ENCODE measurements around the gene UQCC3.
"Not testable (repeated sequence)": the region's sequence is repeated elsewhere in the genome, so short reads cannot be mapped to it uniquely, and the experiment has no call there.

UQCC3 gene

DNA sequence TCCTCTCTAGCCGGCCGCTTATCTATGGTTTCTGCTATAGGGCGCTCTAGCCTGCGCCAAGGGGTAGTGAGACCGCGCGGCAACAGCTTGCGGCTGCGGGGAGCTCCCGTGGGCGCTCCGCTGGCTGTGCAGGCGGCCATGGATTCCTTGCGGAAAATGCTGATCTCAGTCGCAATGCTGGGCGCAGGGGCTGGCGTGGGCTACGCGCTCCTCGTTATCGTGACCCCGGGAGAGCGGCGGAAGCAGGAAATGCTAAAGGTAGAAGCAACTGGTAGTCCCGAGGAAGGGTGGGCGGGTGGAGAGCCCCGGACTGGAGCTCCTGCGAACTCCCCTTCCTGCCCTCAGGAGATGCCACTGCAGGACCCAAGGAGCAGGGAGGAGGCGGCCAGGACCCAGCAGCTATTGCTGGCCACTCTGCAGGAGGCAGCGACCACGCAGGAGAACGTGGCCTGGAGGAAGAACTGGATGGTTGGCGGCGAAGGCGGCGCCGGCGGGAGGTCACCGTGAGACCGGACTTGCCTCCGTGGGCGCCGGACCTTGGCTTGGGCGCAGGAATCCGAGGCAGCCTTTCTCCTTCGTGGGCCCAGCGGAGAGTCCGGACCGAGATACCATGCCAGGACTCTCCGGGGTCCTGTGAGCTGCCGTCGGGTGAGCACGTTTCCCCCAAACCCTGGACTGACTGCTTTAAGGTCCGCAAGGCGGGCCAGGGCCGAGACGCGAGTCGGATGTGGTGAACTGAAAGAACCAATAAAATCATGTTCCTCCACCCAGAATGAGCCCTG, at the start of gene UQCC3, which contains the start of gene LBHD1:
Gene UQCC3, plus strand, starts transcription at position 66 of the 782 bp plus-strand sequence. Its CDS starts 73 bp downstream, at position 139.
Gene LBHD1, minus strand, starts transcription at position 660 of the 782 bp plus-strand sequence. CDS start 2,236 bp downstream, outside the sequence.
- DNase-seq (ENCODE audit: low read depth in 2 of 2), result peak; percentile 63 to 67

- no peak for DNase-seq (ENCODE audit: low read depth in 2 of 2)
Observed at GRCh38 chr11:62622476-62623089, 48.9 kb upstream of the UQCC3 start.

DNA sequence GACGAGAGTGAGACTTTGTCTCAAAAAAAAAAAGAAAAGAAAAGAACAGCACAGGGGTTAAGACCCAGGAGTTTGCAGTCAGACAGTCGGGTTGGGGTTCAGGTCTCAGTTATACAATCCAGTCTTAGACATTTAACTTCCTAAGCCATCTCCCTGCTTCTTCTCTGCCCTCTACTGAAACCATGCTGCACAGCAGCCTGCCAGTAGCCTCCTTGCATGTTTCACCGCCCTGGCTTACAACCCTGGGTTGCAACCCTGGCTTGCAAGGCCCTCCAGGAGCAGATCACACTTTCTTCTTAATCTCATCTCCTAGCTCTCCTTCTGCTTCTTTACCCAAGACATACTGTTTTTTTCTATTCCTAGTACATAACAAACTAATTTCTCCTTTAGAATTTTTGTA, 43.8 kb upstream of the UQCC3 start:
- no peak for DNase-seq (ENCODE audit: low read depth in 2 of 2)

GRCh38 chr11:62632492-62632891, 39.0 kb upstream of the UQCC3 start:
- DNase-seq (ENCODE audit: low read depth in 2 of 2), result no peak

GRCh38 chr11:62644220-62644619, 27.3 kb upstream of the UQCC3 start:
- no peak for DNase-seq (ENCODE audit: low read depth in 2 of 2)

GRCh38 chr11:62645671-62645945, 25.9 kb upstream of the UQCC3 start:
- no peak for DNase-seq (ENCODE audit: low read depth in 2 of 2)

DNA sequence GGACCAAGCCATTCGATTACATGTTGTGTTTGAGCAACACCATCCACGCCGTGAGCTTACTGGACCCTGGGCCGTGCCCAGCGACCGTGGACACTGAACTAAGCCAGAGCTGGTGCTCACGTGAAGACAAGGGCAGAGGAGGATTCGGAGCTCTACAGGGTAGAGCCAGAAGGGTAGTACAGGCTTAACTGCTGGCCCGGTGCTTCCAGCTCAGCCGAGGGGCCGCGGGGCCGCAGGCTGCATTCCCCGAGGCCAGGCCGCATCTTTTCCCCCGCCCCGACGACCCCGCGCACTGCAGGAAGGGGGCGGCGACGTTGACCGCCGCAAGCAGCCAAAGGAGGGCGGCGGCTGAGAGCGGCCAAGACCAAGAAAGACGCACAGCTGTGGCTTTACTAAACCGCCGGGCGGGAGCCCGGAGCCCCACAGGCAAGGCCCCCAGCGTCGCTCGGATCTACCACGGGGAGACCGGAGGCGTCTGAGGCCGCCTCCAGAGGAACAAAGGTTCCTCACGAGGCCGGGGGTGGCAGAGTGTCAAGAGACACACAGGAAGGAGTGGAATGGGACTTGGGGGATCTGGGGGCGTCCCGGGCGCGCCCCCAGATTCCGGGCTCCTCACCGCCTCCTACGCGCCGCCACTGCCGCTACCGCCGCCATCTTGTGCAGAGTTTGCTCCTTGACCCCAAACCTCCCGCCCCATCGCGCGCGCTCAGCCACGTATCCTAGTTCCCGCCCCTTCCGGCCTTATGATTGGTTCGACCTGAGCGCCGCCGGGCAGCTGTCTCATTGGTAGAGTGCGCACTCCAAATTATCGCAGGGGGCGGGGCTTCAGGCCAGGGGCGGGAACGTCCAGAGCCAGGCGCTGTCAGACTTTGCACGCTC, 25.3 kb upstream of the UQCC3 start, which contains the start of gene GANAB:
Gene GANAB, minus strand, starts transcription at position 668 of the 879 bp plus-strand sequence. Its CDS starts 14 bp downstream, at position 654.
- peak; percentile 99 for DNase-seq (ENCODE audit: low read depth in 2 of 2)

GRCh38 chr11:62646825-62647608, 24.5 kb upstream of the UQCC3 start:
- no peak for DNase-seq (ENCODE audit: low read depth in 2 of 2)

- DNase-seq (ENCODE audit: low read depth in 2 of 2), result no peak
Observed at GRCh38 chr11:62647609-62648005, 23.9 kb upstream of the UQCC3 start.

DNA sequence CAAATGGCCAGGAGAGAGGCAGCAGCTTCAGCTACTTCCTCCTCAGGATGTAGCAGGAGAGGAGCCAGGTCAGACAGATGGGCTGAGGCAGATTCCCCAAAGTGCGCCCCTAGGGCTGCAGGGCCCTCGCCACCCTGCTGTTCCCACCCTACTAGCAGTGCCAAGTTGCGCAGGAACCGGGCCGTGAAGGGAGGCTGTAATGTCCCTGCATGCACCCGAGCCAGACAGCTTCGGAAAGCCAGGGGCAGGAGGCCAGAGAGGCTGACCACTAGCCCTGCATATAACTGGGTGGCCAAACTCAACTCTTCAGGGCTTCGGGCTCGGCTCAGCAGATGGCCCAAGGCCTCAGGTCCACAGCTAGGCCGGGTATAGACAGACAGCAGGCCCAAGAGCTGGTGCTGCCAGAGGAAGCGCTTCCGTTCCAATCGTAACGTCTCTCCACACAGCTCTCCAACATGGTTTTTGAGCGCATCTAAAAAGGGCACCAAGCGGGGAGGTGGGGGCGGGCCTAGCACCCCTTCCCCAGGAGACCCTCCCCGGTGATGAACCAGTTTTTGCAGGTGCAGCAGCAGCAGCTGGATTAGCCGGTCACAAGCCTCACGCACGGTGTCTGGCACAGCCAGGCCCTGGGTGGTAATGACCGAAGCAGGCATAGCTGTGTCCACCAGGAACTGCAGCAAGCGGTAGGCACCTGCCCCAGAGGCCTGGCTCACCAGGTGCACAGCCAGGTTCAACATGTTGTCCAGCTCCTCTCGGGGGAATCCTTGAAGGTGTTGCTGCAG, 23.1 kb upstream of the UQCC3 start:
- DNase-seq (ENCODE audit: low read depth in 2 of 2), result no peak

DNA sequence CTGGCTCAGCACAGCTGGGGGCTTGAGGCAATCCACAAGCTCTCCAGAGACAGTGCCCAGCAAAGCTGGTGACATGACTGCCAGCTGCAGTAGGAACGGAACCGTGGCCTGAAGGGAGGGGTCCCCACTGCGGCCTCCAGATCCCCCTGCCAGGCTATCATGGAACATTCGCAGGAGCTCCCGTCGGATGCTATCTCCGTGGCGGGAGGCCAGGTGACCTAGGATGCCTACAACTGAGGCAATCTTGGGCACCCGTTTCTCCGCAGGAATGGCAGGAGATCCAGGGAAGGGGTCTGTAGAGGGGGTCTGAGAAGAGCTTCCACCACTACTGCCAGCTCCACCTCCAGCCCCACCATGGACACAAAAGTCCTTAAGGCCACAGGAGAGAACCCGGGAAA, 22.5 kb upstream of the UQCC3 start:
- DNase-seq (ENCODE audit: low read depth in 2 of 2), result no peak

- DNase-seq (ENCODE audit: low read depth in 2 of 2), result no peak
Observed at GRCh38 chr11:62649486-62649885, 22.0 kb upstream of the UQCC3 start.

DNA sequence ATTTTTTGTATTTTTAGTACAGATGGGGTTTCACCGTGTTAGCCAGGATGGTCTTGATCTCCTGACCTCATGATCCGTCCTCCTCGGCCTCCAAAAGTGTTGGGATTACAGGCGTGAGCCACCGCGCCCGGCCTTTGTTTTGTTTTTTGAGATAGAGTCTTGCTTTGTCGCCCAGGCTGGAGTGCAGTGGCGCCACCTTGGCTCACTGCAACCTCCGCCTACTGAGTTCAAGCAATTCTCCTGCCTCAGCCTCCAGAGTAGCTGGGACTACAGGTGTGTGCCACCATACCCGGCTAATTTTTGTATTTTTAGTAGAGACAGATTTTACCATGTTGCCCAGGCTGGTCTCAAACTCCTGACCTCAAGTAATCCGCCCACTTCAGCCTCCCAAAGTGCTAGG, 21.2 kb upstream of the UQCC3 start:
- DNase-seq (ENCODE audit: low read depth in 2 of 2), result not testable (repeated sequence)

DNA sequence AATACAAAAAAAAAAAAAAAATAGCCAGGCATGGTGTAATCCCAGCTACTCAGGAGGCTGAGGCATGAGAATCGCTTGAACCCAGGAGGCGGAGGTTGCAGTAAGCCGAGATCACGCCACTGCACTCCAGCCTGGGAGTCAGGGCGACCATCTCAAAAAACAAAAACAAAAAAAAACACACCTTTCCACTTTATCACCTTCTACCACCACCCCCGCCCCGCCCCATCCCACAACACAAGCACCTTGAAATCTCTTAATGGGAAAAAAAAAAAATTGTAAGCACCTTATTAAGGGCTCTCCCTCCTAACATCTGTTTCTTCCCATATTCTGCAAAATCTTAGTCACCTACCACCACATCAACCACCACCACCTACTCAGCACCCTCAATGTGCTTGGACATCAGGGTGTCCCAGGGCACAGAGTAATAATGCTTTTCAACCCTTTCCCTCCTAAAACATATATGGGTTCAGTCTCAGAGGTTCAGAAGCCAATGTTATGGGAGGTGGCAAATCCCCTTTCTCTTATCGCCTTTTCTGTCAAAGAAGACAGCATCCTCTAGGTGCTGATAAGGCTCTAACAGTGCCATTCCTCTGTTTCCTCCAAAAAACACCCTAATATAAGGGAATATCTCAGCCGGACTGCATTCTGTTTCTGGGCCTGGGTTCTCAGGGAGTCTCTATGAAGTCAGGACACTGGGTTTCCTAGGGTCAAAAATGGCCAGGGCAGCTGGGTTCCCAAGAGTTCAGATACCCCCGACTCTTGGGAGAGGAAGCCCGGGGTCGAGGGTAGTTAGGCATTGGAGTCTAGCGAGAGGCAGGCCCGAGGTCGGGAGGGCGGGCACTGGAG, 19.1 kb upstream of the UQCC3 start:
- DNase-seq (ENCODE audit: low read depth in 2 of 2), result no peak

DNA sequence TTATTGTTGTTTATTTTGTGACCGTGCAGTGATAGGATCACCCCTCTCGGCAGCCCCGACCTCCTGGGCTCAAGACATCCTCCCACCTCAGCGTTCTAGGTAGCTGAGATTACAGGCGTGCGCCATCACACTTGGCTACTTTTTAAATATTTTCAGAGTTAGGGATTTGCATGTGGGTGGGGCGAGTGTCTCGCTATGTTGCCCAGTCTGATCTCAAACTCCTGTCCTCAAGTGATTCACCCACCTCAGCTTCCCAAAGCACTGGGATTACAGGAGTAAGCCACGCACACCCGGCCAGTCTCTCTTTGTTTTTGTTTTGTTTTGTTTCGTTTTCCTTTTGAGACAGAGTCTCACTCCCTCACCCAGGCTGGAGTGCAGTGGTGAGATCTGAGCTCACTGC, 17.2 kb upstream of the UQCC3 start:
- no peak for DNase-seq (ENCODE audit: low read depth in 2 of 2)

GRCh38 chr11:62656796-62657429, 14.6 kb upstream of the UQCC3 start:
- DNase-seq (ENCODE audit: low read depth in 2 of 2), result no peak

DNA sequence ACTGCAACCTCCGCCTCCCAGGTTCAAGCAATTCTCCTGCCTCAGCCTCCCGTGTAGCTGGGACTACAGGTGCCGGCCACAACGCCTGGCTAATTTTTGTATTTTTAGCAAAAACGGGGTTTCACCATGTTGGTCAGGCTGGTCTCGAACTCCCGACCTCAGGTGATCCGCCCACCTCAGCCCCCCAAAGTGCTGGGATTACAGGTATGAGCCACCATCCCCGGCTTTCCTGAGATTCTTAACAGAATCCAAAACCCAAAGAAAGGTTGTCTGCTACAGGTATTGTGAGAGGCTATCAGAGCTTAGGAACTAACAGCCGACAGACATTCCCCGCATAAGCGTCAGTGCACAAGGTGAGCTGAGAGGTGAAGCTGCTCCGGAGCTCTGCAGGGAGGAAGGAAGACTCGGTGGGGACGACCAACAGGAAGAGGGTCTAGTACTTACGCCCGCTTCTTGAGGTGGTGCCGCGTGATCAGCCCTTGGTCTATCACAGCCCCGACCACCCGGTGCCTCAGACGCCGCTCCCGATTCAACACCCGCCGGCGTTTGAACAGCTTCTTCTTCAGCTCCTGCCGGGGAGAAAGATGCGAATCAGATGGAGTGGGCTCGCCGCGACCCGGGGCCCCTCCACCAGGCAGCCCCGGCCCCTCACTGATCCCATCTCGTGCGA, 6.9 kb upstream of the UQCC3 start:
- peak; percentile 33 to 38 for DNase-seq (ENCODE audit: low read depth in 2 of 2)

GRCh38 chr11:62665075-62665598, 6.3 kb upstream of the UQCC3 start, which contains the start of the genes C11orf98 and CSKMT:
Gene C11orf98, minus strand, starts transcription at chr11:62665210. Its CDS starts 41 bp downstream, at chr11:62665169.
Gene CSKMT, plus strand, starts transcription at chr11:62665312. Its CDS starts 568 bp downstream, at chr11:62665880.
- DNase-seq (ENCODE audit: low read depth in 2 of 2), result peak; percentile 94 to 97

All from stimulated activated CD4-positive, alpha-beta T cell treated with anti-CD3 and anti-CD28 coated beads, Interleukin-1b, Interleukin-23, amount 100 ng/mL, for 4 hours (primary cell).